GM23248 (cell line): ENCODE results near the gene KCNMA1. TPM values are rescaled to one million over a fixed set of nuclear protein-coding genes. Genes with fewer than 3 reads are reported as not detected.

ENCODE experiments used
- DNase-seq: peaks from one replicate; pipeline ENCODE4 v3.0.0-alpha.2; 2015
- H2AFZ ChIP-seq: fragments of 200-600 bp; sonication (generic); 2 replicates; pipeline ENCODE4 v1.6.1; 2016; ENCODE audit warnings: antibody characterized with exemption
- H3F3A ChIP-seq: fragments of 200-600 bp; sonication (generic); 2 replicates; pipeline ENCODE4 v1.6.1; 2016; ENCODE audit warnings: mild to moderate bottlenecking, antibody characterized with exemption, mixed run types; ENCODE audit not compliant: insufficient read depth
- H3K27ac ChIP-seq: fragments of 200-600 bp; sonication (generic); 2 replicates; pipeline ENCODE4 v1.5.1; 2016; ENCODE audit warnings: mild to moderate bottlenecking
- H3K27me3 ChIP-seq: fragments of 200-600 bp; sonication (generic); replicated peaks from 2 replicates; pipeline ENCODE4 v1.6.1; 2016; ENCODE audit warnings: mild to moderate bottlenecking; ENCODE audit not compliant: insufficient read depth
- H3K36me3 ChIP-seq: fragments of 200-600 bp; sonication (generic); 2 replicates; pipeline ENCODE4 v1.6.1; 2016; ENCODE audit warnings: low read depth, mild to moderate bottlenecking
- H3K4me1 ChIP-seq: fragments of 200-600 bp; sonication (generic); 2 replicates; pipeline ENCODE4 v1.6.1; 2016; ENCODE audit warnings: mild to moderate bottlenecking; ENCODE audit not compliant: insufficient read depth
- H3K4me2 ChIP-seq: fragments of 200-600 bp; sonication (generic); one replicate; pipeline ENCODE4 v1.6.1; 2016; ENCODE audit warnings: mild to moderate bottlenecking; ENCODE audit not compliant: unreplicated experiment
- H3K4me3 ChIP-seq: fragments of 200-600 bp; sonication (generic); 2 replicates; pipeline ENCODE4 v1.5.1; 2016; ENCODE audit warnings: mild to moderate bottlenecking
- H3K79me2 ChIP-seq: fragments of 200-600 bp; sonication (generic); 2 replicates; pipeline ENCODE4 v1.6.1; 2016; ENCODE audit warnings: mild to moderate bottlenecking; ENCODE audit not compliant: insufficient read depth
- H3K9ac ChIP-seq: fragments of 200-600 bp; sonication (generic); 2 replicates; pipeline ENCODE4 v1.6.1; 2016; ENCODE audit warnings: mild to moderate bottlenecking
- H3K9me2 ChIP-seq: fragments of 200-600 bp; sonication (generic); 2 replicates; pipeline ENCODE4 v1.6.1; 2016; ENCODE audit warnings: mixed run types, mild to moderate bottlenecking, moderate library complexity; ENCODE audit not compliant: insufficient read depth
- H3K9me3 ChIP-seq: fragments of 200-600 bp; sonication (generic); one replicate; pipeline ENCODE4 v1.6.1; 2017; ENCODE audit warnings: low read depth
- H4K20me1 ChIP-seq: fragments of 200-600 bp; sonication (generic); 2 replicates; pipeline ENCODE4 v1.6.0; 2016; ENCODE audit not compliant: insufficient read depth
- EZH2 ChIP-seq: fragments of 200-600 bp; sonication (generic); IDR thresholded peaks from 2 replicates; pipeline ENCODE4 v1.6.1; 2018; ENCODE audit warnings: antibody characterized with exemption, mild to moderate bottlenecking; ENCODE audit not compliant: insufficient read depth, poor library complexity, severe bottlenecking
- EZH2phosphoT487 ChIP-seq: fragments of 200-600 bp; sonication (generic); IDR thresholded peaks from 2 replicates; pipeline ENCODE4 v1.6.1; 2018; ENCODE audit warnings: antibody characterized with exemption, moderate library complexity, mild to moderate bottlenecking, low read depth; ENCODE audit not compliant: insufficient read depth
- WGBS, 2 experiments: methylation state at CpG; one replicate each; pipeline ENCODE4 v1.1.6; 2015 to 2017; ENCODE audit warnings: low lambda C conversion rate in 2 of 2, low coverage in 1 of 2; ENCODE audit errors: missing lambda C conversion rate in 2 of 2; 5-methylcytosine and 5-hydroxymethylcytosine counted together
- in situ Hi-C: fragments of 300-500 bp; cut with MboI; formaldehyde crosslinking; loops from 2 replicates; pipeline ENCODE4 v1.15.0; 2020
- polyA plus RNA-seq: library from polyadenylated mRNA; unstranded; fragments of >200 nt; fragmentation: Nextera tagmentation; extraction: Ambion mirVana; gene quantifications from 2 replicates; pipeline ENCODE4 v1.2.1, GENCODE V29; 2016
- total RNA-seq: library from RNA; depleted of rRNA; stranded (reverse); fragments of >200 nt; shearing (Covaris generic); gene quantifications from 2 replicates; pipeline ENCODE4 v1.2.3, GENCODE V29; 2014

The KCNMA1 gene
- total and polyA plus RNA-seq, 2 experiments from 2014 or later: 14.2 to 25.1 TPM

- no peak for DNase-seq
These were observed 257.4 kb downstream of the KCNMA1 start for GRCh38 chr10:77380191-77380590.

GRCh38 chr10:77378366-77379349 is 258.9 kb downstream of the KCNMA1 start:
- Histone ChIP-seq H4K20me1 (no peaks in the 10 kb centered on the region), H3K9me3 (no peaks in the 10 kb centered on the region), H3K9me2 (peaks cover 1% of the 10 kb centered on the region; the same call in 1 of the 2 replicates), H3K27me3 (no peaks in the 10 kb centered on the region), H2AFZ (no peak overlapping the region), H3K4me2 (no peak overlapping the region), H3K27ac (no peak overlapping the region), H3K79me2 (no peaks in the 10 kb centered on the region), H3K36me3 (no peaks in the 10 kb centered on the region), H3K4me1 (0 out of 2 replicates have a peak, but pooled peaks cover 6% of the 10 kb centered on the region), H3F3A (no peaks in the 10 kb centered on the region), H3K4me3 (no peak overlapping the region), H3K9ac (no peak overlapping the region)
- no peak for DNase-seq
- 95 to 98% methylated on average over 4 of the region's 4 CpGs for WGBS, 2 experiments
- TF ChIP-seq EZH2phosphoT487 (no peak), EZH2 (no peak)
- in situ Hi-C loops: no loop called here

More at GRCh38 chr10:77380191-77380590, 257.4 kb downstream of the KCNMA1 start:
- Histone ChIP-seq H3K36me3 (no peaks in the 10 kb centered on the region), H2AFZ (no peak overlapping the region), H3K9ac (no peak overlapping the region), H3K9me2 (no peaks in the 10 kb centered on the region), H3K9me3 (no peaks in the 10 kb centered on the region), H3F3A (no peaks in the 10 kb centered on the region), H3K4me2 (no peak overlapping the region), H3K27ac (no peak overlapping the region), H4K20me1 (no peaks in the 10 kb centered on the region), H3K4me3 (no peak overlapping the region), H3K79me2 (no peaks in the 10 kb centered on the region), H3K4me1 (0 out of 2 replicates have a peak, but pooled peaks cover 6% of the 10 kb centered on the region), H3K27me3 (no peaks in the 10 kb centered on the region)
- TF ChIP-seq EZH2phosphoT487 (no peak), EZH2 (no peak)
- 65 to 78% methylated on average over 3 of the region's 3 CpGs for WGBS, 2 experiments
- in situ Hi-C loops: no loop called here

- Histone ChIP-seq H3K4me2 (no peak overlapping the region), H3F3A (no peaks in the 10 kb centered on the region), H3K27ac (no peak overlapping the region), H3K9me3 (no peaks in the 10 kb centered on the region), H3K27me3 (no peaks in the 10 kb centered on the region), H3K36me3 (no peaks in the 10 kb centered on the region), H3K79me2 (no peaks in the 10 kb centered on the region), H4K20me1 (no peaks in the 10 kb centered on the region), H2AFZ (no peak overlapping the region), H3K9ac (no peak overlapping the region), H3K4me1 (0 out of 2 replicates have a peak, but pooled peaks cover 6% of the 10 kb centered on the region), H3K9me2 (peaks cover 3% of the 10 kb centered on the region; the same call in 1 of the 2 replicates), H3K4me3 (no peak overlapping the region)
- no peak for TF ChIP-seq EZH2
- no peak for TF ChIP-seq EZH2phosphoT487
- DNase-seq: no peak
- WGBS, 2 experiments: 46 to 54% methylated on average over 6 of the region's 6 CpGs
- in situ Hi-C loops: no loop called here
These were observed 259.8 kb downstream of the KCNMA1 start for GRCh38 chr10:77377678-77378352.

- peak; percentile 23 for DNase-seq
- WGBS, 2 experiments: 58 to 65% methylated on average over 4 to 5 of the region's 5 CpGs
- in situ Hi-C loops: no loop called here
These were observed 260.6 kb downstream of the KCNMA1 start for GRCh38 chr10:77377034-77377433.

More at GRCh38 chr10:77377034-77377433, 260.6 kb downstream of the KCNMA1 start:
- H3K4me2 ChIP-seq: no peak overlapping the region
- no peak overlapping the region for H3K4me3 ChIP-seq
- H3K9ac ChIP-seq: no peak overlapping the region
- no peaks in the 10 kb centered on the region for H3K27me3 ChIP-seq
- no peaks in the 10 kb centered on the region for H3K79me2 ChIP-seq
- H3K27ac ChIP-seq: no peak overlapping the region
- TF ChIP-seq EZH2phosphoT487: no peak
- TF ChIP-seq EZH2: no peak
- 0 out of 2 replicates have a peak, but pooled peaks cover 6% of the 10 kb centered on the region for H3K4me1 ChIP-seq
- no peaks in the 10 kb centered on the region for H4K20me1 ChIP-seq
- H3K9me3 ChIP-seq: no peaks in the 10 kb centered on the region
- peaks cover 3% of the 10 kb centered on the region; the same call in 1 of the 2 replicates for H3K9me2 ChIP-seq
- H3F3A ChIP-seq: no peaks in the 10 kb centered on the region
- no peak overlapping the region for H2AFZ ChIP-seq
- H3K36me3 ChIP-seq: no peaks in the 10 kb centered on the region
